ENCODE results near the gene TREH.

TREH gene

GRCh38 chr11:118632577-118633318, 46.7 kb downstream of the TREH start:
- H3K9ac ChIP-seq = no peak overlapping the region
- no peaks in the 10 kb centered on the region for H3K9me3 ChIP-seq
- H3K4me2 ChIP-seq = no peak overlapping the region
- no peak overlapping the region for H3K27ac ChIP-seq
- peaks cover 7% of the 10 kb centered on the region for H3K4me1 ChIP-seq
- no peak for TF ChIP-seq Cebpa-rat (IDR thresholded peaks at IDR 0.05)
- no peaks in the 10 kb centered on the region for H3K27me3 ChIP-seq
- no peaks in the 10 kb centered on the region for H4K20me1 ChIP-seq
- peaks cover 9% of the 10 kb centered on the region; the same call in 1 of the 2 replicates for H3K36me3 ChIP-seq
- no peak overlapping the region for H3K4me3 ChIP-seq

DNA sequence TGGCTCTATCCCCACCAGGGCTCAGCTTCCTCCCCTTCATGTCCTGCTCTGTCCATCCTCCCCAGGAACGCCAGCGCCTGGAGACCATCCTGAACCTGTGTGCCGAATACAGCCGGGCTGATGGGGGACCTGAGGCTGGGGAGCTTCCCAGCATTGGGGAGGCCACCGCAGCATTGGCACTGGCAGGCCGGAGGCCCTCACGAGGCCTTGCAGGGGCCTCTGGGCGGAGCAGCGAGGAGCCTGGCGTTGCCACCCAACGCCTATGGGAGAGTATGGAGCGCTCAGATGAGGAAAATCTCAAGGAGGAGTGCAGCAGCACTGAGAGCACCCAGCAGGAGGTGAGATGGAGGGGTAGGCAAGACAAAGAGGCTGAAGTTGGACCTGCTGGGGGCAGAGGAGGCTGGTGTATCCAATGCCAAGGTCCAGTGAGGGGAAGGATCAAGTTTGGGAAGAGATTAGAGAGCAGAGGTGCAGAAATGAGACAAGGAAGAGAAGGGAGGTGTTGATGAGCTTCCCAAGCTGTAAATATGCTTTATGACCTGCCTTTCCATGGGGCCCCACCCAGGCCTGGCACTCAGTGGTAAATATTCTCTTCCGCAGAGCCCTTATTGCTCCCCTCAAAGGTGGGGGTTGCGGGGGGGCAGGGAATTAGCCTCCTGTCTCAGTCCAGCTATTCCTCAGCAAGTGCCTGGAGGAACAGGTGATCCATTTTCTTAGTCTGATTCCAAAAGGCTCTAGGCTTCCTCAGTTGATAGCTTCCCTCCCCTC, 48.1 kb downstream of the TREH start:
- Histone ChIP-seq H3K9ac (no peak overlapping the region), H3K9me3 (no peaks in the 10 kb centered on the region), H3K4me2 (no peak overlapping the region), H3K4me3 (no peak overlapping the region), H3K36me3 (peaks cover 16% of the 10 kb centered on the region; the same call in 1 of the 2 replicates), H3K27me3 (no peaks in the 10 kb centered on the region), H4K20me1 (no peaks in the 10 kb centered on the region), H3K27ac (no peak overlapping the region), H3K4me1 (peaks cover 7% of the 10 kb centered on the region)
- TF ChIP-seq Cebpa-rat (IDR thresholded peaks at IDR 0.05) = no peak

DNA sequence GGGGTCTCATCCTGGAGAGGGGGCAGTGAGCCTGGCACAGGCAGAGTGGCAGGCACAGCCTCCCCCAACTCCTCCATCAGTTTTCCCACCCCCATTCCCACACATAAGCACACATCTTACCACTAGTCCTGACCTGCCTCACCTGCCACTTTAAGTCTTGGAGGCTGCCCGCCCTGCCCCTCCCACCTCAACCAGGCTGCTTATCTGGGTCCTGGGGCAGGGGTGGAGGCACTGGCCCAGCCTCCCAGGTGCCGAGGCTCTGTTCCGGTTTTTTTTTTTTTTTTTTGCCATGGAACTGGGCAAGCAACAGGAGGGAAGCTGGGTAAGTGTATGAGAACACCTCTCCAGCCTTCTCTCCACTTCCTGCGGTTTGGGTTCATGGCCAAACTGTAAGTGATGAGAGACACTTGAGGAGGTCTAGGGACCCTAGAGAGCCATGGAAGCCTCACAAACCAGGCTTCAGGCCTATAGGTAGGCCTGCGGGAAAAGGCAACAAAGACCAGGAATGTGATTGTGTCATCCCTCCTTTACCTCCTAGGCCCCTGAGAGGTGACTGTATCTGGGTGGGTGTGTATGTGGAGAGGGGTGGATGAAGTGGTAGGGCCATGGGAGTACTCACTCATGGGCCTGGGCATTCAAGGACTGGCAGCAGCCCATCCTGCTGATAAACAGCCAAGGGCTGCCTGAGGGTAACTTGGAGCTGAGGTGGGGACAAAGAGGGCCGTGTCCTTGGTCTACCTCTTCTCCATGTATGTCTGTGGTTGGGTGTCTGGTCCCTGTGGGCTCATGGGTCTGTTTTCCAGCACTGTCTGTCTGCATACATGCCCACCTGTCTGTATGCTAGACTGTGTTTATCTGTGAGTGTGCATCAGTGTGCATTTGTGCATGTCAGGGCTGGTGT, 49.4 kb downstream of the TREH start:
- H3K36me3 ChIP-seq = peaks cover 19% of the 10 kb centered on the region; the same call in 1 of the 2 replicates
- H3K27ac ChIP-seq = no peak overlapping the region
- peaks cover 7% of the 10 kb centered on the region for H3K4me1 ChIP-seq

DNA sequence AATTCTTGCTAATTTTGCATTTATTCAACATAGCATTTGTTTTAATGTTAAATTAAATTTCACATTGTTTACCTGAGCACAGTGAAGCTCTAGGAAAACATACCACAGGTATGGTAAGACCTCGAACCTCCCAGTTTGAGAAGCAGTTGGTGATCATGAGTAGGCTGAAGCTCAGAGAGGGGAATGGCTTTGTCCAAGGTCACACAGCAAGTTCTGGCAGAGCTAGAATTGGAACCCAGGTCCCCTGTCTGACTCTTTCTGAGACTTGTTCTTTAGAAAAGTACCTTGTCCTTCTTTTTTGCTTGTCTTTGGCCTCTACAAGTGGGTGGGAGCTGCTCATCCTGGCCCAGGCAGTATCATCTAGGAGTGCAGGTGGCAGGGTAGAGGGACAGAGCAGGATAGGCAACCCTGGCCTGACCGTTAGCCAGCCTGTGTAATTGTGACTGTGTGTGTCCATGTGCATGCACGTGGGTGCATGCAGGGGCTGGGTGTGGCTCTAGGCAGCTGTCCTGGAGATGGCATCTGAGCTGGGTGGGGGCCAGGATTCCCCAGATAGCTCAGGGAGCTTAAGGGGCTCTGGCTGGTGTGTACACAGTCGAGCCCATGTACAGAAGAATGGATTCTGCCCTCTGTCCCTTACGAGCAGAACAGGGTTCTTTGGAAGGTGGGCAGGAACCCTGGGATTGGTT, 50.4 kb downstream of the TREH start:
- no peaks in the 10 kb centered on the region for H4K20me1 ChIP-seq
- H3K4me2 ChIP-seq = no peak overlapping the region
- no peak overlapping the region for H3K27ac ChIP-seq
- no peaks in the 10 kb centered on the region for H3K9me3 ChIP-seq
- no peak overlapping the region for H3K4me3 ChIP-seq
- no peak for TF ChIP-seq Cebpa-rat (IDR thresholded peaks at IDR 0.05)
- no peaks in the 10 kb centered on the region for H3K27me3 ChIP-seq
- peaks cover under 1% of the 10 kb centered on the region for H3K4me1 ChIP-seq
- no peak overlapping the region for H3K9ac ChIP-seq
- H3K36me3 ChIP-seq = peaks cover 22% of the 10 kb centered on the region; the same call in 1 of the 2 replicates

More for the DNA sequence above, 49.4 kb downstream of the TREH start:
- Histone ChIP-seq H3K27me3 (no peaks in the 10 kb centered on the region), H3K4me3 (no peak overlapping the region), H4K20me1 (no peaks in the 10 kb centered on the region), H3K4me2 (no peak overlapping the region), H3K9ac (no peak overlapping the region), H3K9me3 (no peaks in the 10 kb centered on the region)
- TF ChIP-seq Cebpa-rat (IDR thresholded peaks at IDR 0.05) = no peak

GRCh38 chr11:118628432-118628831, 51.0 kb downstream of the TREH start:
- H3K9ac ChIP-seq = no peak overlapping the region
- no peak overlapping the region for H3K4me2 ChIP-seq
- H3K27ac ChIP-seq = no peak overlapping the region
- no peaks in the 10 kb centered on the region for H3K9me3 ChIP-seq
- H3K27me3 ChIP-seq = no peaks in the 10 kb centered on the region
- no peak for TF ChIP-seq Cebpa-rat (IDR thresholded peaks at IDR 0.05)
- no peak overlapping the region for H3K4me3 ChIP-seq
- peaks cover 2% of the 10 kb centered on the region for H3K4me1 ChIP-seq
- H3K36me3 ChIP-seq = peaks cover 22% of the 10 kb centered on the region; the same call in 1 of the 2 replicates
- no peaks in the 10 kb centered on the region for H4K20me1 ChIP-seq

DNA sequence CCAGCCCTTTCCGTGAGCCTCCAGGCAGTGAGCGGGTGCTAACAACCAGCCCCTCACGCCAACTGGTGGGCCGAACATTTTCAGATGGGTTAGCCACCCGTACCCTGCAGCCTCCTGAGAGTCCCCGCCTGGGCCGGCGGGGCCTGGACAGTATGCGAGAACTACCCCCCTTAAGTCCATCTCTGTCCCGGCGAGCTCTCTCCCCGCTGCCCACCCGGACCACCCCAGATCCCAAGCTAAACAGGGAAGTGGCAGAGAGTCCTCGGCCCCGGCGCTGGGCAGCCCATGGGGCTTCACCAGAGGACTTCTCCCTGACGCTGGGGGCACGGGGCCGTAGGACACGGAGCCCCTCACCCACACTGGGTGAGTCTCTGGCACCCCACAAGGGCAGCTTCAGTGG, 51.4 kb downstream of the TREH start:
- H3K4me2 ChIP-seq = no peak overlapping the region
- no peaks in the 10 kb centered on the region for H3K27me3 ChIP-seq
- H3K4me1 ChIP-seq = peaks cover 6% of the 10 kb centered on the region
- TF ChIP-seq Cebpa-rat (IDR thresholded peaks at IDR 0.05) = no peak
- peaks cover 22% of the 10 kb centered on the region; the same call in 1 of the 2 replicates for H3K36me3 ChIP-seq
- H3K4me3 ChIP-seq = no peak overlapping the region
- no peak overlapping the region for H3K9ac ChIP-seq
- H4K20me1 ChIP-seq = no peaks in the 10 kb centered on the region
- no peak overlapping the region for H3K27ac ChIP-seq
- no peaks in the 10 kb centered on the region for H3K9me3 ChIP-seq

DNA sequence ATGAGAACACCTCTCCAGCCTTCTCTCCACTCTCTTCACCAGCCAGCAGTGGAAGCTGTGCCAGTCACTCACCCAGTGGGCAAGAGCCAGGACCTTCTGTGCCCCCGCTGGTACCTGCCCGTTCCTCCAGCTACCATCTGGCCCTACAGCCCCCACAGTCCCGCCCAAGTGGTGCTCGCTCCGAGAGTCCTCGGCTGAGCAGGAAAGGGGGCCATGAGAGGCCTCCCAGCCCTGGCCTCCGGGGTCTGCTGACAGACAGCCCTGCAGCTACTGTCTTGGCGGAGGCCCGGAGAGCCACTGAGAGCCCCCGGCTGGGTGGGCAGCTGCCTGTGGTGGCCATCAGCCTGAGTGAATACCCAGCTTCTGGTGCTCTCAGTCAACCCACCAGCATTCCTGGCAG, 51.9 kb downstream of the TREH start:
- TF ChIP-seq Cebpa-rat (IDR thresholded peaks at IDR 0.05) = no peak
- H3K4me2 ChIP-seq = no peak overlapping the region
- H3K27me3 ChIP-seq = no peaks in the 10 kb centered on the region
- peaks cover 22% of the 10 kb centered on the region; the same call in 1 of the 2 replicates for H3K36me3 ChIP-seq
- H3K4me1 ChIP-seq = peaks cover 11% of the 10 kb centered on the region
- H3K27ac ChIP-seq = no peak overlapping the region
- H3K9me3 ChIP-seq = no peaks in the 10 kb centered on the region
- no peak overlapping the region for H3K4me3 ChIP-seq
- H4K20me1 ChIP-seq = no peaks in the 10 kb centered on the region
- H3K9ac ChIP-seq = no peak overlapping the region

GRCh38 chr11:118625976-118626375, 53.5 kb downstream of the TREH start:
- peaks cover 22% of the 10 kb centered on the region; the same call in 1 of the 2 replicates for H3K36me3 ChIP-seq
- no peak overlapping the region for H3K4me3 ChIP-seq
- no peak overlapping the region for H3K27ac ChIP-seq
- no peaks in the 10 kb centered on the region for H4K20me1 ChIP-seq
- H3K4me1 ChIP-seq = peaks cover 25% of the 10 kb centered on the region
- TF ChIP-seq Cebpa-rat (IDR thresholded peaks at IDR 0.05) = no peak
- H3K4me2 ChIP-seq = no peak overlapping the region
- no peaks in the 10 kb centered on the region; the same call in 1 of the 2 replicates for H3K27me3 ChIP-seq
- no peak overlapping the region for H3K9ac ChIP-seq
- no peaks in the 10 kb centered on the region for H3K9me3 ChIP-seq

Measured in BLaER1 (cell line).